Measurements from ENCODE around the gene GAB2. TPM values are rescaled to one million over a fixed set of nuclear protein-coding genes. Genes with fewer than 3 reads are reported as not detected.
A peak's percentile ranks its signal among the peaks of the same experiment; 100 is the strongest.
"Not testable (repeated sequence)": the region's sequence is repeated elsewhere in the genome, so short reads cannot be mapped to it uniquely, and the experiment has no call there.

Gene GAB2
- total RNA-seq, 2 experiments from 2014 or later: 1.4 to 1.8 TPM

GRCh38 chr11:78295991-78296930 is 121.4 kb downstream of the GAB2 start:
- ChIA-PET CTCF (no interaction called here), POLR2A (no interaction called here)
- Mint-ChIP-seq H3K4me1 (ENCODE audit: low read depth) (peaks cover 15% of the 10 kb centered on the region), H3K9me3 (peaks cover 1% of the 10 kb centered on the region), H3K4me3 (no peak overlapping the region), H3K27ac (no peak overlapping the region), H3K36me3 (ENCODE audit: low read depth) (no peaks in the 10 kb centered on the region), H3K27me3 (no peaks in the 10 kb centered on the region)
- no peak for ATAC-seq
- no peak for DNase-seq
- TF ChIP-seq CTCF (IDR thresholded peaks at IDR 0.05): no peak
- intact Hi-C loops (cut with micrococcal nuclease): no loop called here

DNA sequence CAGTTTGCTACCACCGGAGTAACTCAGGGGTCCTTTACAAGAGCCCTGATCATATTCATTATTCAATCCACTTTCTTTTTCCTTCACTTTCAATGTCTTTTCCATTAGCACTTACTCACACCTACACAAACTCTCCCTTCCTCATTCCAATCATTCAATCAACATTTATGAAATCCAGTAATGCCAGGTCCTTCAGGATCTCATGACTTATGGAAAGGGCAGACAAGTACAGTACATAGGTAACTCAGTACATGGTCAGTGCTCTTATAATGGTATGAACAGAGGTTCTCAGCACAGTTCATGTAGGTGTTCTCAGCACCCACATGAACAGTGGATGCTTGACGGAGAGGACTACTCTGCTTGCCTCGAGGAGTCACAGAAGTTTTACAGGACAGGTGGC is 122.3 kb downstream of the GAB2 start:
- no peak overlapping the region for H3K27ac Mint-ChIP-seq
- intact Hi-C loops (cut with micrococcal nuclease): no loop called here

DNA sequence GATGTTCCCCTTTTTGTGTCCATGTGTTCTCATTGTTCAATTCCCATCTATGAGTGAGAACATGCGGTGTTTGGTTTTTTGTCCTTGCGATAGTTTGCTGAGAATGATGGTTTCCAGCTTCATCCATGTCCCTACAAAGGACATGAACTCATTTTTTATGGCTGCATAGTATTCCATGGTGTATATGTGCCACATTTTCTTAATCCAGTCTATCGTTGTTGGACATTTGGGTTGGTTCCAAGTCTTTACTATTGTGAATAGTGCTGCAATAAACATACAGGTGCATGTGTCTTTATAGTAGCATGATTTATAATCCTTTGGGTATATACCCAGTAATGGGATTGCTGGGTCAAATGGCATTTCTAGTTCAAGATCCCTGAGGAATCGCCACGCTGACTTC is 123.5 kb downstream of the GAB2 start:
- H3K27ac Mint-ChIP-seq; H3K4me3 Mint-ChIP-seq; ATAC-seq; H3K9me3 Mint-ChIP-seq; H3K27me3 Mint-ChIP-seq; H3K36me3 Mint-ChIP-seq (ENCODE audit: low read depth); CTCF ChIA-PET; DNase-seq; POLR2A ChIA-PET; intact Hi-C loops (cut with micrococcal nuclease): not testable (repeated sequence)
- peaks cover 29% of the 10 kb centered on the region for H3K4me1 Mint-ChIP-seq (ENCODE audit: low read depth)

More for the DNA sequence above, 122.3 kb downstream of the GAB2 start:
- ATAC-seq (no peak), DNase-seq (no peak)
- ChIA-PET CTCF (no interaction called here), POLR2A (no interaction called here)
- Mint-ChIP-seq H3K27me3 (no peaks in the 10 kb centered on the region), H3K4me3 (no peak overlapping the region), H3K4me1 (ENCODE audit: low read depth) (peaks cover 21% of the 10 kb centered on the region), H3K36me3 (ENCODE audit: low read depth) (peaks cover 4% of the 10 kb centered on the region), H3K9me3 (peaks cover 1% of the 10 kb centered on the region)
- no peak for TF ChIP-seq CTCF (IDR thresholded peaks at IDR 0.05)

DNA sequence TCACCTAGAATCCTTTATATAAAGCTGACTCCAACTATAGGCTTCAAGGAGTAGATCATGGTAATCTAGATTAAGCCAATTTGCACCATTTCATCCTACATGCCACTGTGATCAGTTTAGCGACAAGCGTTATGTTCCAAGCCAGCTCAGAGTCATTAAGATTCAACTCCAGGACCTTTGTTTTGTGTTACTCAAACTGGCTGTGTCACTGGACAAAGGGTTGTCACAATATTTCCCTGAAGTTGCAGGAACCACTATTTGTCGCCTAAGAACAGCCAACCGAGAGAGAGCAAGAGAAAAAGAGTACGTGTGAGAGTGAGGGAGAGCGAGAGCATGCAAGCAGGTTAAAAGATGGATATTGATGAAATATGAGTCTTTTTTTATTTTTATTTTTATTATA is 124.1 kb downstream of the GAB2 start:
- ChIA-PET POLR2A (interaction anchor here (0.6 kb wide), 1 partner anchor 156 kb away, joined by 3 read pairs; no protein-coding TSS in a partner anchor), CTCF (interaction anchor here (1.4 kb wide), 1 partner anchor 124 kb away, joined by 4 read pairs; the partner anchor contains the start of gene GAB2)
- intact Hi-C loops (cut with micrococcal nuclease): no loop called here
- DNase-seq (no peak), ATAC-seq (no peak)
- Mint-ChIP-seq H3K36me3 (ENCODE audit: low read depth) (peaks cover 7% of the 10 kb centered on the region), H3K4me3 (no peak overlapping the region), H3K27me3 (no peaks in the 10 kb centered on the region), H3K4me1 (ENCODE audit: low read depth) (peaks cover 29% of the 10 kb centered on the region), H3K27ac (no peak overlapping the region), H3K9me3 (peaks cover 5% of the 10 kb centered on the region)
- TF ChIP-seq CTCF (IDR thresholded peaks at IDR 0.05): no peak

DNA sequence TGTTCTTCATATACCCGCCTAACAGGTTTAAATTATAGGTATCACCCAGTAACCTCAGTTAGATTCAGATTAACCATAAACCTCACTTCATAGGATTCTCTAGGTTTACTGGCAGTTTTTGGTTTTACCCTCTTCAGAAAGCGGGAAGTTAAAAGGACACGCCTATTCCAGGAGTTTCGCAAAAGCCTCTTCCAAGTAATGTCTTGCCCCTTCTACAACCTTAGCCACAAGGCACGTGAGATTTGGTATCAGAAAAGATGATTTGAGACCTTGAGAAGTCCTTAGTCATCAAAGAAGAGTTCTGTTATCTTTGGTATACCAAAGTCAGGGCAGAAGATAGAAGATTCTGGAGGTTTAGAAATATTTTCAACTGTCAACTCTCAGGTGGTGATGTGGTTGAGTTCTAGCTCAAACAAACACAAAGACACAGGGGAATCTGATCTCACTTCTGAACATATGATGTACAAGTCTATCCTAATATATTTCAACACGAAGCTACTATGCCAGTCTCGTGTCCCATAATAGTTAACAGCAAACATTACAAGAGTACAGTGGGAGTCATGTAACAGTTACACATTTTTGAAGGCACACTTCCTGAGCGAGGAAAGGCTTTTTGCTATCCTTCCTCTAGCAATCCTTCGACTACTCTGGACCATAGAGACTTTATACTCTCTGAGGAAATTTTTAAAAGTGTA is 125.4 kb downstream of the GAB2 start:
- ATAC-seq (peak; percentile 69), DNase-seq (peak; percentile 56)
- no peak for TF ChIP-seq CTCF (IDR thresholded peaks at IDR 0.05)
- ChIA-PET CTCF (interaction anchor here (0.7 to 1.8 kb wide), 4 partner anchors 19 to 272 kb away, joined by 3 to 4 read pairs (median 4); partner anchors contain the start of gene GAB2), POLR2A (interaction anchor here (1.3 to 1.6 kb wide), 2 partner anchors 27 to 153 kb away, joined by 5 to 7 read pairs; partner anchors contain the start of gene ALG8)
- peaks cover 6% of the 10 kb centered on the region for H3K9me3 Mint-ChIP-seq
- intact Hi-C loops (cut with micrococcal nuclease): no loop called here
- no peak overlapping the region for H3K4me3 Mint-ChIP-seq
- H3K27me3 Mint-ChIP-seq: no peaks in the 10 kb centered on the region
- peaks cover 29% of the 10 kb centered on the region for H3K4me1 Mint-ChIP-seq (ENCODE audit: low read depth)
- H3K36me3 Mint-ChIP-seq (ENCODE audit: low read depth): peaks cover 8% of the 10 kb centered on the region
- peak overlapping the region; percentile 81 for H3K27ac Mint-ChIP-seq

Data from activated CD8-positive, alpha-beta T cell treated with anti-CD3 and anti-CD28 coated beads for 36 hours (primary cell).